BE2C (cell line): ENCODE data around the gene MAPK8IP1.

Experiments used
- DNase-seq: peaks from one replicate; pipeline ENCODE4 v3.0.0-alpha.2; 2020
- H3K27me3 ChIP-seq: fragments of 250-450 bp; sonication (Bioruptor Pico); 2 replicates; pipeline ENCODE4 v1.5.1; 2020; ENCODE audit warnings: mild to moderate bottlenecking
- H3K36me3 ChIP-seq: fragments of 250-450 bp; sonication (Bioruptor Pico); 2 replicates; pipeline ENCODE4 v1.5.1; 2020; ENCODE audit warnings: mild to moderate bottlenecking
- H3K4me1 ChIP-seq: fragments of 250-450 bp; sonication (Bioruptor Pico); 2 replicates; pipeline ENCODE4 v1.5.1; 2020
- H3K4me3 ChIP-seq: 2 replicates; pipeline ENCODE4 v1.5.1; 2011; ENCODE audit warnings: low read depth, low read length
- H3K9me3 ChIP-seq: fragments of 250-450 bp; sonication (Bioruptor Pico); 2 replicates; pipeline ENCODE4 v1.5.1; 2020
- CTCF ChIP-seq: IDR thresholded peaks from 2 replicates; pipeline ENCODE4 v1.5.1; 2012; ENCODE audit warnings: mild to moderate bottlenecking, low read depth, low read length

Gene MAPK8IP1

GRCh38 chr11:45922425-45923082, 37.1 kb downstream of the MAPK8IP1 start, which contains the start of gene LARGE2:
TSS of gene LARGE2 (plus strand) at chr11:45922656. CDS start at chr11:45922883, 227 bp downstream.
- Histone ChIP-seq H3K4me3 (peak within 1 kb of the TSS; percentile 29), H3K9me3 (no peaks in the 10 kb centered on the region), H3K27me3 (no peaks in the 10 kb centered on the region), H3K4me1 (no peaks in the 10 kb centered on the region), H3K36me3 (no peaks in the 10 kb centered on the region)
- no peak for TF ChIP-seq CTCF
- DNase-seq = no peak

GRCh38 chr11:45924036-45924915, 38.8 kb downstream of the MAPK8IP1 start:
- no peak for TF ChIP-seq CTCF
- H3K4me1 ChIP-seq = no peaks in the 10 kb centered on the region

GRCh38 chr11:45924927-45925326, 39.5 kb downstream of the MAPK8IP1 start:
- H3K4me1 ChIP-seq = no peaks in the 10 kb centered on the region
- H3K27me3 ChIP-seq = no peaks in the 10 kb centered on the region
- no peak overlapping the region for H3K4me3 ChIP-seq
- no peak for DNase-seq
- no peaks in the 10 kb centered on the region for H3K9me3 ChIP-seq
- H3K36me3 ChIP-seq = no peaks in the 10 kb centered on the region
- no peak for TF ChIP-seq CTCF

More at GRCh38 chr11:45924036-45924915, 38.8 kb downstream of the MAPK8IP1 start:
- Histone ChIP-seq H3K9me3 (no peaks in the 10 kb centered on the region), H3K4me3 (no peak overlapping the region), H3K36me3 (no peaks in the 10 kb centered on the region), H3K27me3 (no peaks in the 10 kb centered on the region)
- no peak for DNase-seq

GRCh38 chr11:45925550-45925949, 40.1 kb downstream of the MAPK8IP1 start:
- Histone ChIP-seq H3K9me3 (no peaks in the 10 kb centered on the region), H3K36me3 (no peaks in the 10 kb centered on the region), H3K4me3 (no peak overlapping the region), H3K4me1 (no peaks in the 10 kb centered on the region), H3K27me3 (no peaks in the 10 kb centered on the region)
- no peak for DNase-seq
- TF ChIP-seq CTCF = no peak

- Histone ChIP-seq H3K4me3 (no peak overlapping the region), H3K4me1 (no peaks in the 10 kb centered on the region), H3K36me3 (no peaks in the 10 kb centered on the region), H3K9me3 (no peaks in the 10 kb centered on the region), H3K27me3 (no peaks in the 10 kb centered on the region)
- no peak for TF ChIP-seq CTCF
- no peak for DNase-seq
Observed at GRCh38 chr11:45926001-45926401, 40.5 kb downstream of the MAPK8IP1 start.
